ENCODE data around the gene FKBP3. TPM values are rescaled to one million over a fixed set of nuclear protein-coding genes. Genes with fewer than 3 reads are reported as not detected.

FKBP3 gene
- total RNA-seq, 1 donor from 2014 or later = 95.1 TPM

DNA sequence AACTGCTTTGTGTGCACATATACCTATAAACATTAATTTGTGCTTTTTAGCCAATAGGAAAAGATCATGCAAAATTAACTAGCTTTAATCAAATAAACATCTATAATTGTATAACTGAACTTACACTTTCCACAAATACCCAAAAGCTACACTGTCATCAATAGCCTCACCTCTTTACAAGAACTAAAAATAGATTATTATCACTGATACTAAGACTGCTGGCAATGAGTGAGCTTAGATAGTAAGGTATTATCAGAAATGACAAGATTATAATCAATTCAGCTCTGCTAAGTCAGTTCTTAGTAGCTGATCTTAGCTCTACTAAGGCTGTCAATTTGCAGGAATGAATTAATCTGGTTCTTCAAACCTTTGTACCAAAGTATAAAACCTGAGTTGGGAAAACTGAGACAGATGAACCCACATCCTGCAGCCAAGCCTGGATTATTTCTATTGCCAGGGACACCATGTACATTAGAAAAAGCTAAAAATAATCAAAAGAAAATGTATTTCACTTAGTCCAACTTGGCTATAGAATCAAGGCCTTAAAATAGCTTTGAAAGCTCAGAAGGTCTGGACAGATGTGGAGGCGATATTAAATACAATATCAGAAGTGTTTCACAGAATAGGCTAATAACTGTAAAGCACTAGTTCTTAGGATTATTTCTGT lies 5.2 kb downstream of the FKBP3 start:
- no peak overlapping the region for H3K27ac Mint-ChIP-seq (ENCODE audit: unreplicated experiment)
- peaks cover 7% of the 10 kb centered on the region for H3K36me3 Mint-ChIP-seq (ENCODE audit: unreplicated experiment)
- H3K9me3 Mint-ChIP-seq (ENCODE audit: unreplicated experiment) = peaks cover 6% of the 10 kb centered on the region
- H3K4me3 Mint-ChIP-seq (ENCODE audit: unreplicated experiment) = no peak overlapping the region
- peaks cover 2% of the 10 kb centered on the region for H3K4me1 Mint-ChIP-seq (ENCODE audit: low read depth, unreplicated experiment)
- no peaks in the 10 kb centered on the region for H3K27me3 Mint-ChIP-seq (ENCODE audit: unreplicated experiment)
- TF ChIP-seq, protein P1, sequence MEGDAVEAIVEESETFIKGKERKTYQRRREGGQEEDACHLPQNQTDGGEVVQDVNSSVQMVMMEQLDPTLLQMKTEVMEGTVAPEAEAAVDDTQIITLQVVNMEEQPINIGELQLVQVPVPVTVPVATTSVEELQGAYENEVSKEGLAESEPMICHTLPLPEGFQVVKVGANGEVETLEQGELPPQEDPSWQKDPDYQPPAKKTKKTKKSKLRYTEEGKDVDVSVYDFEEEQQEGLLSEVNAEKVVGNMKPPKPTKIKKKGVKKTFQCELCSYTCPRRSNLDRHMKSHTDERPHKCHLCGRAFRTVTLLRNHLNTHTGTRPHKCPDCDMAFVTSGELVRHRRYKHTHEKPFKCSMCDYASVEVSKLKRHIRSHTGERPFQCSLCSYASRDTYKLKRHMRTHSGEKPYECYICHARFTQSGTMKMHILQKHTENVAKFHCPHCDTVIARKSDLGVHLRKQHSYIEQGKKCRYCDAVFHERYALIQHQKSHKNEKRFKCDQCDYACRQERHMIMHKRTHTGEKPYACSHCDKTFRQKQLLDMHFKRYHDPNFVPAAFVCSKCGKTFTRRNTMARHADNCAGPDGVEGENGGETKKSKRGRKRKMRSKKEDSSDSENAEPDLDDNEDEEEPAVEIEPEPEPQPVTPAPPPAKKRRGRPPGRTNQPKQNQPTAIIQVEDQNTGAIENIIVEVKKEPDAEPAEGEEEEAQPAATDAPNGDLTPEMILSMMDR (IDR thresholded peaks at IDR 0.05; ENCODE audit: partially characterized antibody, unreplicated experiment) = no peak
- DNase-seq = no peak

DNA sequence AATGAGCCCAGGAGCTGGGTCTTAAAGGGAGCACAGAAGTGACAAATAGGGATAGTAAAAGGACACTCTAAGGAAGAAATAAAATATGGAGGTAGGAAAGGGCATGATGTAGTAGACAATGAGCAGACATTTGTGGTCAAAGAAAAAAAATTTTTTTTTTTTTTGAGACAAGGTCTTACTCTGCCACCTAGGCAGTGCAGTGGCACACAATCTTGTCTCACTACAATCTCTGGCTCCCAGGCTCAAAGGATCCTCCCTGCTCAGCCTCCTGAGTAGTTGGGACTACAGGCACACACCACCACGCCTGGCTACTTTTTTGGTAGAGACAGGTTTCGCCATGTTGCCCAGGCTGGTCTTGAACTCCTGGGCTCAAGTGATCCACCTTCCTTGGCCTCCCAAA lies 8.5 kb downstream of the FKBP3 start:
- Mint-ChIP-seq H3K27ac (ENCODE audit: unreplicated experiment) (no peak overlapping the region), H3K36me3 (ENCODE audit: unreplicated experiment) (peaks cover 10% of the 10 kb centered on the region), H3K4me3 (ENCODE audit: unreplicated experiment) (no peak overlapping the region), H3K27me3 (ENCODE audit: unreplicated experiment) (no peaks in the 10 kb centered on the region), H3K4me1 (ENCODE audit: low read depth, unreplicated experiment) (no peaks in the 10 kb centered on the region), H3K9me3 (ENCODE audit: unreplicated experiment) (no peaks in the 10 kb centered on the region)
- no peak for DNase-seq
- TF ChIP-seq, protein P1 (IDR thresholded peaks at IDR 0.05; ENCODE audit: partially characterized antibody, unreplicated experiment) = no peak

DNA sequence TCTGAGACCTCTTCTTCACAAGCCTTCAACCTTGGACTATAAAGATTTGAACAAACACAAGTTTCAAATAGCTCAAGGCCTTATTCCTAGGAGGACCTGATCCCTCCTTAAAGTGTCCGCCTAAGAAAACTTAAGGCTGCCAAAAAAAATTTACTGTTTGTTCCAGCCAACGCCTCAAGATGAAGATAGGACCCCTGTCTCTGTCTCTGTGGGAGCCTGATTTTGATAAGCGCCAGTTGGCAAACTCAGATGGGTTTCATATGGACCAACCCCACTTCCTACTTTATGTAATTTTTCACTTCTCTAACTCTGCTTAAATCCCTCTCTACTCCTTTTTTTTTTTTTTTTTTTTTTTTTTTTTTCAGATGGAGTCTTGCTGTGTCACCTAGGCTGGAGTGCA lies 11.0 kb downstream of the FKBP3 start:
- Mint-ChIP-seq H3K4me3 (ENCODE audit: unreplicated experiment) (no peak overlapping the region), H3K9me3 (ENCODE audit: unreplicated experiment) (no peaks in the 10 kb centered on the region), H3K4me1 (ENCODE audit: low read depth, unreplicated experiment) (no peaks in the 10 kb centered on the region), H3K27ac (ENCODE audit: unreplicated experiment) (no peak overlapping the region), H3K36me3 (ENCODE audit: unreplicated experiment) (peaks cover 10% of the 10 kb centered on the region), H3K27me3 (ENCODE audit: unreplicated experiment) (no peaks in the 10 kb centered on the region)
- TF ChIP-seq, protein P1 (IDR thresholded peaks at IDR 0.05; ENCODE audit: partially characterized antibody, unreplicated experiment) = no peak
- no peak for DNase-seq

DNA sequence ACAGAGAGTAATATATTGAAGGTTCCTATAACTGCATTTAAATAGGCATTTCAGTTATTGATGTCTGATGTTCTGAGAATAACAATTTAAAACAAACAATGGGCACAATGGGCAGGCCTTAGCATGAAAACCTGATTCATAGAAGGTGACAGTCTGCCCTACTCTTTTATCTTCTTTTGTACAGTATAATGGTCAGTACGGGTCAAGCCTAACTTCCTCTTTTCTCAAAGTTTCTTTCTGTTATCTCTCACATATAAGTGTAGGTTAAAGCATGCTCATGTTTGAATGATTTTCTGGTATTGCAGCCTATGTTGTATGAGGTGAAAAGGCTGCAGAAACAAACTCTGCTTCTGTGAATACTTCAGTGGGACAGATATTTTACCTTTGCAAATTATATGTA lies 14.2 kb downstream of the FKBP3 start:
- DNase-seq = no peak
- TF ChIP-seq, protein P1 (IDR thresholded peaks at IDR 0.05; ENCODE audit: partially characterized antibody, unreplicated experiment) = no peak
- no peaks in the 10 kb centered on the region for H3K27me3 Mint-ChIP-seq (ENCODE audit: unreplicated experiment)
- no peak overlapping the region for H3K27ac Mint-ChIP-seq (ENCODE audit: unreplicated experiment)
- no peak overlapping the region for H3K4me3 Mint-ChIP-seq (ENCODE audit: unreplicated experiment)
- H3K36me3 Mint-ChIP-seq (ENCODE audit: unreplicated experiment) = peaks cover 3% of the 10 kb centered on the region
- no peaks in the 10 kb centered on the region for H3K9me3 Mint-ChIP-seq (ENCODE audit: unreplicated experiment)
- no peaks in the 10 kb centered on the region for H3K4me1 Mint-ChIP-seq (ENCODE audit: low read depth, unreplicated experiment)

DNA sequence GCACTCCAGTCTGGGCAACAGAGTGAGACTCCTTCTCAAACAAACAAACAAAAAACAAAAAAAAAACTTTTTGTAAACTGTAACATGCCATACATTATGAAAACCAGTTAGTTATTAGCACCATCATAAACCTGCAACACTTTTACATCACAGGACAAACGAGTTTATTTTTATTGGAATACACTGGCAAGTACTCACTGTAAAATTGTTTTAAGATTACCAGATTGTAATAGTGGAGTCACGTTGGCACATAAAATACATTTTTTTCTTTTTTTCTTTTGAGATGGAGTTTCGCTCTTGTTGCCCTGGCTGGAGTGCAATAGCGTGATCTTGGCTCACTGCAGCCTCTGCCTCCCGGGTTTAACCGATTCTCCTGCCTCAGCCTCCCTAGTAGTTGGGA lies 15.7 kb downstream of the FKBP3 start:
- H3K27me3 Mint-ChIP-seq (ENCODE audit: unreplicated experiment) = no peaks in the 10 kb centered on the region
- H3K9me3 Mint-ChIP-seq (ENCODE audit: unreplicated experiment) = no peaks in the 10 kb centered on the region
- H3K4me3 Mint-ChIP-seq (ENCODE audit: unreplicated experiment) = no peak overlapping the region
- no peak overlapping the region for H3K27ac Mint-ChIP-seq (ENCODE audit: unreplicated experiment)
- no peaks in the 10 kb centered on the region for H3K4me1 Mint-ChIP-seq (ENCODE audit: low read depth, unreplicated experiment)
- TF ChIP-seq, protein P1 (IDR thresholded peaks at IDR 0.05; ENCODE audit: partially characterized antibody, unreplicated experiment) = no peak
- no peak for DNase-seq
- H3K36me3 Mint-ChIP-seq (ENCODE audit: unreplicated experiment) = peaks cover 3% of the 10 kb centered on the region
